ENCODE data around the gene PLA2G3. TPM values are rescaled to one million over a fixed set of nuclear protein-coding genes. Genes with fewer than 3 reads are reported as not detected.

Gene PLA2G3
- total RNA-seq: 0.16 TPM in 1 of 2 replicates, not detected in the other

DNA sequence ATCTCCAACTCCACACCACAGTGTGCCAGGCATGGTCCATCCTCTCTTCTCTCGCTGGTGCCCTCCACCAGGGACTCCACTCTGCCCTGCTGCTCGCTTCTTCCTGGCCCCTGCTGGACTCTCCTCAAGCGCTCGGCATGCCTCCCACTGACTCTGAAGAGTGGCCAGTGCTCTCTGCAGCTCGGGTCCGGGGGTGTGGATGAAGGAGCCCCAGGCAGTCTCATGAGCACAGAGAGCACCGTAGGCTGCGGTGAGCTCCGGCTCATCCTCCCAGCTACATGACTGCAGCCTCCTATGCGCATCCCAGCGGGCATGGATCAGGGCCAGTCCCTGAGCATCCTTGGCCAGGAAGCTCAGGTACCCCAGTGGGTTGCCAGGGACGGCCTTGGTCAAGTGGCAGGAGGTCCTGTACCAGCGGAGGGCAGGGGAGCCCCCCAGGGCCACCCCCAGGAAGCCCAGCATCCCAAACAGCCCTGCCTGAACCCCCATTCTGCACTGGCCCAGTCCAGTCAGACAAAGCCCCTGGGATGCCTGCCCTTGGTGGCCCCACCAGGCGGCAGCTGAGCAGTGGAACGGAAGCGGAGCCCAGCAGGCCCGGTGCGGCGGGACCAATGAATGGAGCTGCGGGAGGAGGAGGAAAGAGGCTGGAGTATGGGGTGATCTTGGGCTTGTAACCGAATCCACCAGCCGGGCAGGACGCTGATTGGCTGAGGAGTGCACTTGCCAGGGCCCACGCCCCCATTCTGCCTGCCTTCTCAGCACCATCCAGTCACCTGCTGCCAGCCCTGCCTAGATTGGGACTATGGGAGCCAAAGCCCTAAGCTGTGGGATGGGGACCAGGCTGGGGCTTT is at the start of gene PLA2G3:
Gene PLA2G3 (minus strand): TSS at position 643 of the 851 bp plus-strand sequence. CDS start 154 bp downstream, at position 489.

GRCh38 chr22:31122532-31123291 is 17.6 kb downstream of the PLA2G3 start, which contains the start of gene INPP5J:
Gene INPP5J (plus strand): TSS chr22:31122966. CDS start chr22:31123015, 49 bp downstream.

GRCh38 chr22:31107178-31107893 is 33.0 kb downstream of the PLA2G3 start, which contains the start of gene SELENOM:
Gene SELENOM (minus strand): TSS chr22:31107568. CDS start chr22:31107505, 63 bp downstream.

Other genes starting within 250 kb of the PLA2G3 start
- gene MORC2, start 171.7 kb downstream of the PLA2G3 start, total RNA-seq: 12.8 and 13.1 TPM in 2 replicates
- 17.3 and 24.1 TPM in 2 replicates for gene TUG1, start 171.2 kb downstream of the PLA2G3 start, total RNA-seq
- gene SMTN, start 59.2 kb downstream of the PLA2G3 start, total RNA-seq: 59.1 and 99.7 TPM in 2 replicates
- 62.4 and 83.5 TPM in 2 replicates for gene SELENOM, start 32.9 kb downstream of the PLA2G3 start, total RNA-seq
- gene INPP5J, start 17.5 kb downstream of the PLA2G3 start, total RNA-seq: 0.16 and 0.17 TPM in 2 replicates
- gene RNF185, start 19.7 kb upstream of the PLA2G3 start, total RNA-seq: 24.3 and 26.2 TPM in 2 replicates
- gene LIMK2, start 71.8 kb upstream of the PLA2G3 start, total RNA-seq: 16.9 and 21.3 TPM in 2 replicates
- 37.4 and 54.0 TPM in 2 replicates for gene PIK3IP1, start 152.0 kb upstream of the PLA2G3 start, total RNA-seq
- 8.8 and 14.9 TPM in 2 replicates for gene PATZ1, start 205.8 kb upstream of the PLA2G3 start, total RNA-seq